GM12878 (cell line): ENCODE measurements around the gene MROH8. TPM values are rescaled to one million over a fixed set of nuclear protein-coding genes. Genes with fewer than 3 reads are reported as not detected.
A peak's percentile ranks its signal among the peaks of the same experiment; 100 is the strongest.
"Not testable (repeated sequence)": the region's sequence is repeated elsewhere in the genome, so short reads cannot be mapped to it uniquely, and the experiment has no call there.

ENCODE experiments used
- ATAC-seq: fragments of 200-7000 bp; cut with Tn5 transposase; 3 replicates; pipeline ENCODE4 v1.9.1; 2020; ENCODE audit warnings: mild to moderate bottlenecking, moderate library complexity
- BruUV-seq: library from RNA; stranded (reverse); fragments of 400-500 nt; replicated peaks from 2 replicates; lab custom pipeline; 2021; lab: Mats Ljungman, UMichigan
- CTCF ChIA-PET: fragments of 300-600 bp; sonication (Branson Sonifier 250); formaldehyde crosslinking; extraction: SDS; loops from one replicate; lab custom pipeline; 2021; ENCODE audit warnings: inconsistent platforms; lab: Yijun Ruan, JAX
- POLR2A ChIA-PET: fragments of 350-600 bp; formaldehyde crosslinking; extraction: SDS; loops from one replicate; lab custom pipeline; 2021; ENCODE audit warnings: inconsistent platforms; lab: Charles Lee
- RAD21 ChIA-PET: fragments of 300-600 bp; sonication (Branson Sonifier 250); formaldehyde crosslinking; loops from one replicate; lab custom pipeline; 2023; ENCODE audit warnings: antibody characterized with exemption; ENCODE audit not compliant: unreplicated experiment; lab: Charles Lee
- SMC1A ChIA-PET: fragments of 300-600 bp; sonication (Branson Sonifier 250); formaldehyde crosslinking; loops from one replicate; lab custom pipeline; 2023; ENCODE audit not compliant: unreplicated experiment, uncharacterized antibody; lab: Charles Lee
- DNase-seq: peaks from one replicate; pipeline ENCODE4 v3.0.0-alpha.2; 2011; ENCODE audit warnings: low read depth, low spot score
- FAIRE-seq: peaks from 3 replicates; lab custom pipeline; 2011; peaks lifted over from hg19 to GRCh38; lab: Jason Lieb, UNC
- H2AFZ ChIP-seq: 2 replicates; pipeline ENCODE4 v1.6.0; 2011; ENCODE audit warnings: low read depth, low read length, control low read depth; ENCODE audit not compliant: control insufficient read depth
- H3K27ac ChIP-seq: 2 replicates; pipeline ENCODE4 v1.5.1; 2011; ENCODE audit warnings: control low read depth; ENCODE audit not compliant: control insufficient read depth, insufficient read depth
- H3K27me3 ChIP-seq, 2 experiments: replicated peaks in 1 of 2; 2 replicates each; pipeline versions ENCODE4 v1.6.0 to v1.6.1; 2011; ENCODE audit warnings: low read length in 1 of 2; ENCODE audit not compliant: control insufficient read depth in 2 of 2, insufficient read depth in 2 of 2
- H3K36me3 ChIP-seq, 2 experiments: 2 replicates each; pipeline ENCODE4 v1.5.1; 2011; ENCODE audit warnings: low read length in 1 of 2; ENCODE audit not compliant: control insufficient read depth in 2 of 2, insufficient read depth in 2 of 2
- H3K4me1 ChIP-seq: 2 replicates; pipeline ENCODE4 v1.6.1; 2011; ENCODE audit warnings: mild to moderate bottlenecking, low read length, moderate library complexity, mixed read lengths; ENCODE audit not compliant: control insufficient read depth, insufficient read depth
- H3K4me2 ChIP-seq: 2 replicates; pipeline ENCODE4 v1.6.0; 2011; ENCODE audit warnings: control low read depth; ENCODE audit not compliant: control insufficient read depth, insufficient read depth
- H3K4me3 ChIP-seq: fragments of 200-600 bp; sonication (generic); 2 replicates; pipeline ENCODE4 v1.5.1; 2016
- H3K79me2 ChIP-seq: 2 replicates; pipeline ENCODE4 v1.6.0; 2011; ENCODE audit warnings: low read length; ENCODE audit not compliant: control insufficient read depth, insufficient read depth
- H3K9ac ChIP-seq: 2 replicates; pipeline ENCODE4 v1.8.0; 2011; ENCODE audit warnings: low read length, control low read depth, mixed read lengths; ENCODE audit not compliant: control insufficient read depth, insufficient read depth
- H3K9me3 ChIP-seq: replicated peaks from 3 replicates; pipeline ENCODE4 v1.5.1; 2011; ENCODE audit warnings: mild to moderate bottlenecking, low read length; ENCODE audit not compliant: control insufficient read depth, insufficient read depth
- H4K20me1 ChIP-seq: 2 replicates; pipeline ENCODE4 v1.6.0; 2011; ENCODE audit not compliant: control insufficient read depth, insufficient read depth
- HCFC1 ChIP-seq: fragments of 150-350 bp; IDR thresholded peaks from 2 replicates; pipeline ENCODE4 v1.6.1; 2014; ENCODE audit warnings: low read length
- IKZF1 ChIP-seq: fragments of 450-650 bp; conservative IDR thresholded peaks from 2 replicates; pipeline ENCODE4 v1.6.1; 2017; ENCODE audit warnings: antibody characterized with exemption, mild to moderate bottlenecking
- WGBS: methylation state at CpG from one replicate; pipeline ENCODE4 v1.1.6; 2016; ENCODE audit warnings: low lambda C conversion rate; ENCODE audit not compliant: insufficient replicate concordance, insufficient coverage; ENCODE audit errors: missing lambda C conversion rate; 5-methylcytosine and 5-hydroxymethylcytosine counted together
- in situ Hi-C: fragments of 300-500 bp; cut with MboI; formaldehyde crosslinking; loops from 9 replicates; pipeline ENCODE4 v1.14.3; 2018; ENCODE audit warnings: mixed read lengths
- intact Hi-C: fragments of 100-400 bp; cut with micrococcal nuclease; formaldehyde crosslinking; loops from one replicate; pipeline ENCODE4 v1.14.2; 2022; ENCODE audit not compliant: unreplicated experiment
- polyA plus RNA-seq, 11 experiments: library from polyadenylated mRNA; depleted of rRNA in 4 of 11; unstranded in 6 of 11; stranded (reverse) in 5 of 11; fragments of >200 nt; fragmentation: Nextera tagmentation in 4 of 11; fragmentation: Illumina TruSeq in 1 of 11; extraction: Ambion mirVana in 4 of 11; extraction: Trizol in 1 of 11; gene quantifications; 1 replicate in 1 of 11; 2 replicates in 10 of 11; pipeline versions ENCODE4 v1.2.1 to v1.2.3, GENCODE V29; 2011 to 2016; ENCODE audit warnings: inconsistent platforms in 2 of 11, missing spikeins in 2 of 11, low read depth in 1 of 11
- total RNA-seq, 4 experiments: library from RNA; depleted of rRNA in 3 of 4; stranded (reverse); fragments of >200 nt in 3 of 4; fragmentation: Illumina TruSeq in 1 of 4; extraction: Trizol in 1 of 4; gene quantifications; 2 replicates each; pipeline versions ENCODE4 v1.2.1 to v1.2.3, GENCODE V29; 2013 to 2021
- TF ChIP-seq, protein P1 (sequence below): fragments of 450-650 bp; IDR thresholded peaks from 2 replicates; pipeline ENCODE4 v1.6.1; 2016; ENCODE audit warnings: mild to moderate bottlenecking
- TF ChIP-seq, protein P2 (sequence below): IDR thresholded peaks from 2 replicates; pipeline ENCODE4 v1.6.1; 2011; ENCODE audit warnings: mild to moderate bottlenecking, low read depth, low read length, moderate library complexity; ENCODE audit not compliant: insufficient replicate concordance

MROH8 gene
- total and polyA plus RNA-seq, 10 of the 15 experiments (the other 5 are each of a cell fraction or from before 2014, with no cell fraction given) = 0.16 to 2.8 (median 1.8) TPM

DNA sequence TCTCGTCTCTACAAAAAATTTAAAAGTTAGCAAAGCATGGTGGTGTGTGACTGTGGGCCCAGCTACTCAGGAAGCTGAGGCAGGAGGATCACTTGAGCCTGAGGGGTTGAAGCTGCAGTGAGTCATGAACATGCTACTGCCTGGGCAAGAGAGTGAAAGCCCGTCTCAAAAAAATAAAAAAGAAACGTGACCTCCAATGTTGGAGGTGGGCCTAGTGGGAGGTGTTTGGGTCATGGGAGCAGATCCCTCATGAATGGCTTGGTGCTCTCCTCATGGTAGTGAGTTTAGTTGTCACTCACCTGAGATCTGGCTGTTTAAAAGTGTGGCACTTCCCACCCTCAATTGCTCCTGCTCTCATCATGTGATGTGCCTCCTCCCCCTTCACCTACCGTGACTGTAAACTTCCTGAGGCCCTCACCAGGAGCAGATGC, 107.9 kb downstream of the MROH8 start:
- ATAC-seq = no peak
- WGBS = 0% methylated on average over 4 of the region's 4 CpGs
- H3K4me2 ChIP-seq = no peak overlapping the region
- SMC1A ChIA-PET = interaction anchor here (0.9 kb wide), 1 partner anchor 24 kb away, joined by 3 read pairs; the partner anchor contains the start of gene RBL1
- TF ChIP-seq, protein P1, sequence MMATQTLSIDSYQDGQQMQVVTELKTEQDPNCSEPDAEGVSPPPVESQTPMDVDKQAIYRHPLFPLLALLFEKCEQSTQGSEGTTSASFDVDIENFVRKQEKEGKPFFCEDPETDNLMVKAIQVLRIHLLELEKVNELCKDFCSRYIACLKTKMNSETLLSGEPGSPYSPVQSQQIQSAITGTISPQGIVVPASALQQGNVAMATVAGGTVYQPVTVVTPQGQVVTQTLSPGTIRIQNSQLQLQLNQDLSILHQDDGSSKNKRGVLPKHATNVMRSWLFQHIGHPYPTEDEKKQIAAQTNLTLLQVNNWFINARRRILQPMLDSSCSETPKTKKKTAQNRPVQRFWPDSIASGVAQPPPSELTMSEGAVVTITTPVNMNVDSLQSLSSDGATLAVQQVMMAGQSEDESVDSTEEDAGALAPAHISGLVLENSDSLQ = no peak
- TF ChIP-seq IKZF1 (no peak), HCFC1 (no peak)
- TF ChIP-seq, protein P2, sequence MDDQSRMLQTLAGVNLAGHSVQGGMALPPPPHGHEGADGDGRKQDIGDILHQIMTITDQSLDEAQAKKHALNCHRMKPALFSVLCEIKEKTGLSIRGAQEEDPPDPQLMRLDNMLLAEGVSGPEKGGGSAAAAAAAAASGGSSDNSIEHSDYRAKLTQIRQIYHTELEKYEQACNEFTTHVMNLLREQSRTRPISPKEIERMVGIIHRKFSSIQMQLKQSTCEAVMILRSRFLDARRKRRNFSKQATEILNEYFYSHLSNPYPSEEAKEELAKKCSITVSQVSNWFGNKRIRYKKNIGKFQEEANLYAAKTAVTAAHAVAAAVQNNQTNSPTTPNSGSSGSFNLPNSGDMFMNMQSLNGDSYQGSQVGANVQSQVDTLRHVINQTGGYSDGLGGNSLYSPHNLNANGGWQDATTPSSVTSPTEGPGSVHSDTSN = no peak
- no peak overlapping the region for H3K9ac ChIP-seq
- CTCF ChIA-PET = no interaction called here
- H3K79me2 ChIP-seq = peaks cover 3% of the 10 kb centered on the region
- H2AFZ ChIP-seq = no peak overlapping the region
- no TSS peak for BruUV-seq
- RAD21 ChIA-PET = no interaction called here
- no peaks in the 10 kb centered on the region for H4K20me1 ChIP-seq
- in situ Hi-C loops (no loop called here), intact Hi-C loops (no loop called here)
- peaks cover 9% of the 10 kb centered on the region for H3K4me1 ChIP-seq
- peaks cover 0 to 9% of the 10 kb centered on the region in 2 experiments; a peak in 2 of 4 replicates for H3K36me3 ChIP-seq
- DNase-seq = peak; percentile 24
- H3K27ac ChIP-seq = peak overlapping the region; percentile 48
- no peak for FAIRE-seq
- POLR2A ChIA-PET = interaction anchor here (0.6 kb wide), 1 partner anchor 467 kb away, joined by 4 read pairs; no protein-coding TSS in a partner anchor
- no peak overlapping the region for H3K4me3 ChIP-seq
- H3K27me3 ChIP-seq = no peaks in the 10 kb centered on the region
- H3K9me3 ChIP-seq = peaks cover 1% of the 10 kb centered on the region; the same call in 2 of the 3 replicates

DNA sequence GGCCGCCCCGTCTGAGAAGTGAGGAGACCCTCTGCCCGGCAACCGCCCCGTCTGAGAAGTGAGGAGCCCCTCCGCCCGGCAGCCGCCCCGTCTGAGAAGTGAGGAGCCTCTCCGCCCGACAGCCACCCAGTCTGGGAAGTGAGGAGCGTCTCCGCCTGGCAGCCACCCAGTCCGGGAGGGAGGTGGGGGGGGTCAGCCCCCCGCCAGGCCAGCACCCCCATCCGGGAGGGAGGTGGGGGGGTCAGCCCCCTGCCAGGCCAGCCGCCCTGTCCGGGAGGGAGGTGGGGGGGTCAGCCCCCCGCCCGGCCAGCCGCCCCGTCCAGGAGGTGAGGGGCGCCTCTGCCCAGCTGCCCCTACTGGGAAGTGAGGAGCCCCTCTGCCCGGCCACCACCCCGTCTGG, 109.8 kb downstream of the MROH8 start:
- CTCF ChIA-PET, POLR2A ChIA-PET, in situ Hi-C loops: not testable (repeated sequence)

More for the DNA sequence above, 109.8 kb downstream of the MROH8 start:
- H3K4me1 ChIP-seq, intact Hi-C loops, H2AFZ ChIP-seq, SMC1A ChIA-PET, FAIRE-seq, H3K9ac ChIP-seq, RAD21 ChIA-PET, ATAC-seq, H3K79me2 ChIP-seq, H3K27me3 ChIP-seq, H3K4me3 ChIP-seq, BruUV-seq, H3K4me2 ChIP-seq, DNase-seq, H3K27ac ChIP-seq, H3K36me3 ChIP-seq, H3K9me3 ChIP-seq, H4K20me1 ChIP-seq: not testable (repeated sequence)
- WGBS = 92% methylated on average over 11 of the region's 25 CpGs
